H1 (cell line): ENCODE data around the gene NUP98. TPM values are rescaled to one million over a fixed set of nuclear protein-coding genes. Genes with fewer than 3 reads are reported as not detected.

Experiments
- FOSL1 ChIP-seq: IDR thresholded peaks from 2 replicates; pipeline ENCODE4 v1.6.1; 2011; ENCODE audit warnings: mild to moderate bottlenecking, low read depth, low read length, moderate library complexity; ENCODE audit not compliant: insufficient read depth
- KDM1A ChIP-seq: fragments of 200-600, 300-600 bp; sonication (generic); IDR thresholded peaks from 2 replicates; pipeline ENCODE4 v1.7.1; 2016; ENCODE audit warnings: mild to moderate bottlenecking, low read length, borderline replicate concordance
- KDM4A ChIP-seq: IDR thresholded peaks from one replicate; pipeline ENCODE4 v1.7.1; 2012; ENCODE audit warnings: low read depth, mild to moderate bottlenecking, moderate library complexity, low read length, inconsistent platforms; ENCODE audit not compliant: severe bottlenecking
- POLR2AphosphoS5 ChIP-seq: IDR thresholded peaks from 2 replicates; pipeline ENCODE4 v1.6.1; 2011; ENCODE audit warnings: low read depth, low read length
- SP1 ChIP-seq: IDR thresholded peaks from 2 replicates; pipeline ENCODE4 v1.6.1; 2011; ENCODE audit warnings: low read depth, low read length
- SP4 ChIP-seq: IDR thresholded peaks from 2 replicates; pipeline ENCODE4 v1.6.1; 2012; ENCODE audit warnings: low read length, inconsistent platforms
- SRF ChIP-seq: IDR thresholded peaks from 2 replicates; pipeline ENCODE4 v1.6.1; 2011; ENCODE audit warnings: mild to moderate bottlenecking, low read depth, low read length, moderate library complexity
- ZNF274 ChIP-seq: IDR thresholded peaks from 2 replicates; pipeline ENCODE4 v1.7.0; 2012; ENCODE audit warnings: low read length, borderline replicate concordance; ENCODE audit errors: extremely low read depth
- polyA plus RNA-seq, 7 experiments: library from polyadenylated mRNA; depleted of rRNA in 3 of 7; stranded (reverse) in 5 of 7; unstranded in 2 of 7; fragments of >200 nt in 5 of 7; fragments of 200-250 nt in 2 of 7; gene quantifications; 1 replicate in 5 of 7; 2 replicates in 1 of 7; 4 replicates in 1 of 7; pipeline versions ENCODE4 v1.2.1 to v1.2.3, GENCODE V29; 2011 to 2013; ENCODE audit warnings: missing spikeins in 2 of 7, mixed read lengths in 2 of 7
- total RNA-seq: library from RNA; stranded (reverse); fragmentation: NEBNext Ultra II Directional; extraction: Animal tissue kit (Norgen Biotek cat#: 25700); gene quantifications from 2 replicates; pipeline ENCODE4 v1.2.1, GENCODE V29; 2021
- TF ChIP-seq, protein P1 (sequence below): fragments of 300-600 bp; sonication (generic); IDR thresholded peaks from 2 replicates; pipeline ENCODE4 v1.7.1; 2012; ENCODE audit warnings: low read length, moderate library complexity, mild to moderate bottlenecking, inconsistent platforms; ENCODE audit not compliant: insufficient replicate concordance
- TF ChIP-seq, protein P2 (sequence below), 3 experiments: IDR thresholded peaks; 1 replicate in 2 of 3; 2 replicates in 1 of 3; pipeline versions ENCODE4 v1.5.1 to v1.6.1; 2011; ENCODE audit warnings: low read length in 3 of 3, mild to moderate bottlenecking in 3 of 3, inconsistent platforms in 2 of 3, low read depth in 1 of 3, moderate library complexity in 1 of 3; ENCODE audit not compliant: insufficient read depth in 1 of 3; ENCODE audit errors: control extremely low read depth in 1 of 3

NUP98 gene
- total and polyA plus RNA-seq, 2 of the 8 experiments (the other 6 are each of a cell fraction or from before 2014, with no cell fraction given), result 98.6 to 261 TPM

DNA sequence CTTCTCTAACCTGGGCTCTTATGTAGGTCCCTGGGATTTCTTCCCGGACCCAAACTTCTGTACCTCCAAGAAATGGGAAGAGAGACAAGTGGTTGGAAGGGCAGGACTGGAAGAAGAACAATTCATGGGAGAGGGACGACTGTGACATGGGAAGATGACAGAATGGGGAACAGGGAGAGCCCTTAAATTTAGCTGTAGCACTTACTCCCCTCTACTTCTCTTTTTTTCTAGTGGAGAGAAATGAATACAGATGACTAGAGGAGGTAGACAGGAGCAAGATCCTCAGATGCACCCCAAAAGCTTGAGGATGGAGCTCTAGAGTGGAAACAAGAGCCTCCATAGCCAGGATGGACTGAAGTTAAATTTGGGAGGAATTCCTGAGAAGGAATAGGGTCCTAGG, 41.1 kb upstream of the NUP98 start (continued):
- TF ChIP-seq, protein P1, sequence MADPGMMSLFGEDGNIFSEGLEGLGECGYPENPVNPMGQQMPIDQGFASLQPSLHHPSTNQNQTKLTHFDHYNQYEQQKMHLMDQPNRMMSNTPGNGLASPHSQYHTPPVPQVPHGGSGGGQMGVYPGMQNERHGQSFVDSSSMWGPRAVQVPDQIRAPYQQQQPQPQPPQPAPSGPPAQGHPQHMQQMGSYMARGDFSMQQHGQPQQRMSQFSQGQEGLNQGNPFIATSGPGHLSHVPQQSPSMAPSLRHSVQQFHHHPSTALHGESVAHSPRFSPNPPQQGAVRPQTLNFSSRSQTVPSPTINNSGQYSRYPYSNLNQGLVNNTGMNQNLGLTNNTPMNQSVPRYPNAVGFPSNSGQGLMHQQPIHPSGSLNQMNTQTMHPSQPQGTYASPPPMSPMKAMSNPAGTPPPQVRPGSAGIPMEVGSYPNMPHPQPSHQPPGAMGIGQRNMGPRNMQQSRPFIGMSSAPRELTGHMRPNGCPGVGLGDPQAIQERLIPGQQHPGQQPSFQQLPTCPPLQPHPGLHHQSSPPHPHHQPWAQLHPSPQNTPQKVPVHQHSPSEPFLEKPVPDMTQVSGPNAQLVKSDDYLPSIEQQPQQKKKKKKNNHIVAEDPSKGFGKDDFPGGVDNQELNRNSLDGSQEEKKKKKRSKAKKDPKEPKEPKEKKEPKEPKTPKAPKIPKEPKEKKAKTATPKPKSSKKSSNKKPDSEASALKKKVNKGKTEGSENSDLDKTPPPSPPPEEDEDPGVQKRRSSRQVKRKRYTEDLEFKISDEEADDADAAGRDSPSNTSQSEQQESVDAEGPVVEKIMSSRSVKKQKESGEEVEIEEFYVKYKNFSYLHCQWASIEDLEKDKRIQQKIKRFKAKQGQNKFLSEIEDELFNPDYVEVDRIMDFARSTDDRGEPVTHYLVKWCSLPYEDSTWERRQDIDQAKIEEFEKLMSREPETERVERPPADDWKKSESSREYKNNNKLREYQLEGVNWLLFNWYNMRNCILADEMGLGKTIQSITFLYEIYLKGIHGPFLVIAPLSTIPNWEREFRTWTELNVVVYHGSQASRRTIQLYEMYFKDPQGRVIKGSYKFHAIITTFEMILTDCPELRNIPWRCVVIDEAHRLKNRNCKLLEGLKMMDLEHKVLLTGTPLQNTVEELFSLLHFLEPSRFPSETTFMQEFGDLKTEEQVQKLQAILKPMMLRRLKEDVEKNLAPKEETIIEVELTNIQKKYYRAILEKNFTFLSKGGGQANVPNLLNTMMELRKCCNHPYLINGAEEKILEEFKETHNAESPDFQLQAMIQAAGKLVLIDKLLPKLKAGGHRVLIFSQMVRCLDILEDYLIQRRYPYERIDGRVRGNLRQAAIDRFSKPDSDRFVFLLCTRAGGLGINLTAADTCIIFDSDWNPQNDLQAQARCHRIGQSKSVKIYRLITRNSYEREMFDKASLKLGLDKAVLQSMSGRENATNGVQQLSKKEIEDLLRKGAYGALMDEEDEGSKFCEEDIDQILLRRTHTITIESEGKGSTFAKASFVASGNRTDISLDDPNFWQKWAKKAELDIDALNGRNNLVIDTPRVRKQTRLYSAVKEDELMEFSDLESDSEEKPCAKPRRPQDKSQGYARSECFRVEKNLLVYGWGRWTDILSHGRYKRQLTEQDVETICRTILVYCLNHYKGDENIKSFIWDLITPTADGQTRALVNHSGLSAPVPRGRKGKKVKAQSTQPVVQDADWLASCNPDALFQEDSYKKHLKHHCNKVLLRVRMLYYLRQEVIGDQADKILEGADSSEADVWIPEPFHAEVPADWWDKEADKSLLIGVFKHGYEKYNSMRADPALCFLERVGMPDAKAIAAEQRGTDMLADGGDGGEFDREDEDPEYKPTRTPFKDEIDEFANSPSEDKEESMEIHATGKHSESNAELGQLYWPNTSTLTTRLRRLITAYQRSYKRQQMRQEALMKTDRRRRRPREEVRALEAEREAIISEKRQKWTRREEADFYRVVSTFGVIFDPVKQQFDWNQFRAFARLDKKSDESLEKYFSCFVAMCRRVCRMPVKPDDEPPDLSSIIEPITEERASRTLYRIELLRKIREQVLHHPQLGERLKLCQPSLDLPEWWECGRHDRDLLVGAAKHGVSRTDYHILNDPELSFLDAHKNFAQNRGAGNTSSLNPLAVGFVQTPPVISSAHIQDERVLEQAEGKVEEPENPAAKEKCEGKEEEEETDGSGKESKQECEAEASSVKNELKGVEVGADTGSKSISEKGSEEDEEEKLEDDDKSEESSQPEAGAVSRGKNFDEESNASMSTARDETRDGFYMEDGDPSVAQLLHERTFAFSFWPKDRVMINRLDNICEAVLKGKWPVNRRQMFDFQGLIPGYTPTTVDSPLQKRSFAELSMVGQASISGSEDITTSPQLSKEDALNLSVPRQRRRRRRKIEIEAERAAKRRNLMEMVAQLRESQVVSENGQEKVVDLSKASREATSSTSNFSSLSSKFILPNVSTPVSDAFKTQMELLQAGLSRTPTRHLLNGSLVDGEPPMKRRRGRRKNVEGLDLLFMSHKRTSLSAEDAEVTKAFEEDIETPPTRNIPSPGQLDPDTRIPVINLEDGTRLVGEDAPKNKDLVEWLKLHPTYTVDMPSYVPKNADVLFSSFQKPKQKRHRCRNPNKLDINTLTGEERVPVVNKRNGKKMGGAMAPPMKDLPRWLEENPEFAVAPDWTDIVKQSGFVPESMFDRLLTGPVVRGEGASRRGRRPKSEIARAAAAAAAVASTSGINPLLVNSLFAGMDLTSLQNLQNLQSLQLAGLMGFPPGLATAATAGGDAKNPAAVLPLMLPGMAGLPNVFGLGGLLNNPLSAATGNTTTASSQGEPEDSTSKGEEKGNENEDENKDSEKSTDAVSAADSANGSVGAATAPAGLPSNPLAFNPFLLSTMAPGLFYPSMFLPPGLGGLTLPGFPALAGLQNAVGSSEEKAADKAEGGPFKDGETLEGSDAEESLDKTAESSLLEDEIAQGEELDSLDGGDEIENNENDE, result no peak
- no peak for TF ChIP-seq FOSL1
- TF ChIP-seq SP1, result no peak
- TF ChIP-seq KDM4A, result no peak
- TF ChIP-seq SRF, result no peak
- no peak for TF ChIP-seq ZNF274
- no peak for TF ChIP-seq KDM1A
- TF ChIP-seq, protein P2, sequence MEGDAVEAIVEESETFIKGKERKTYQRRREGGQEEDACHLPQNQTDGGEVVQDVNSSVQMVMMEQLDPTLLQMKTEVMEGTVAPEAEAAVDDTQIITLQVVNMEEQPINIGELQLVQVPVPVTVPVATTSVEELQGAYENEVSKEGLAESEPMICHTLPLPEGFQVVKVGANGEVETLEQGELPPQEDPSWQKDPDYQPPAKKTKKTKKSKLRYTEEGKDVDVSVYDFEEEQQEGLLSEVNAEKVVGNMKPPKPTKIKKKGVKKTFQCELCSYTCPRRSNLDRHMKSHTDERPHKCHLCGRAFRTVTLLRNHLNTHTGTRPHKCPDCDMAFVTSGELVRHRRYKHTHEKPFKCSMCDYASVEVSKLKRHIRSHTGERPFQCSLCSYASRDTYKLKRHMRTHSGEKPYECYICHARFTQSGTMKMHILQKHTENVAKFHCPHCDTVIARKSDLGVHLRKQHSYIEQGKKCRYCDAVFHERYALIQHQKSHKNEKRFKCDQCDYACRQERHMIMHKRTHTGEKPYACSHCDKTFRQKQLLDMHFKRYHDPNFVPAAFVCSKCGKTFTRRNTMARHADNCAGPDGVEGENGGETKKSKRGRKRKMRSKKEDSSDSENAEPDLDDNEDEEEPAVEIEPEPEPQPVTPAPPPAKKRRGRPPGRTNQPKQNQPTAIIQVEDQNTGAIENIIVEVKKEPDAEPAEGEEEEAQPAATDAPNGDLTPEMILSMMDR (IDR thresholded peaks at IDR 0.05; ENCODE audit: control extremely low read depth in 1 of 3, insufficient read depth in 1 of 3, low read depth in 1 of 3, low read length in 3 of 3), result no peak
- no peak for TF ChIP-seq POLR2AphosphoS5
- TF ChIP-seq SP4, result no peak
